CD14-positive monocyte (primary cell): ENCODE results near the gene GRK1. TPM values are rescaled to one million over a fixed set of nuclear protein-coding genes. Genes with fewer than 3 reads are reported as not detected.

Experiments
- DNase-seq, 3 donors: peaks; one replicate each; pipeline ENCODE4 v3.0.0-alpha.2; 2011 to 2022
- H2AFZ ChIP-seq: 2 replicates; pipeline ENCODE4 v1.6.0; 2012; ENCODE audit warnings: mild to moderate bottlenecking, low read depth, low read length, inconsistent platforms; ENCODE audit not compliant: insufficient read depth, poor library complexity, severe bottlenecking
- H3K27ac ChIP-seq, 2 donors: 1 replicate in 1 of 2; 2 replicates in 1 of 2; pipeline ENCODE4 v1.5.1; 2012 to 2013; ENCODE audit warnings: low read length in 2 of 2, control low read depth in 1 of 2, inconsistent platforms in 1 of 2, low read depth in 1 of 2, mild to moderate bottlenecking in 1 of 2
- H3K27me3 ChIP-seq, 2 donors: one replicate each; pipeline versions ENCODE4 v1.6.0 to v1.6.1; 2011 to 2013; ENCODE audit warnings: low read length in 2 of 2; ENCODE audit not compliant: control insufficient read depth in 2 of 2, insufficient read depth in 2 of 2
- H3K36me3 ChIP-seq, 2 donors: replicated peaks in 1 of 2; 1 replicate in 1 of 2; 2 replicates in 1 of 2; pipeline versions ENCODE4 v1.5.1 to v1.6.1; 2012 to 2013; ENCODE audit warnings: low read length in 2 of 2, control low read depth in 1 of 2, inconsistent platforms in 1 of 2, mild to moderate bottlenecking in 1 of 2; ENCODE audit not compliant: insufficient read depth in 2 of 2, control insufficient read depth in 1 of 2
- H3K4me1 ChIP-seq, 2 donors: 1 replicate in 1 of 2; 2 replicates in 1 of 2; pipeline versions ENCODE4 v1.5.1 to v1.6.1; 2012 to 2013; ENCODE audit warnings: low read length in 2 of 2, control low read depth in 1 of 2, inconsistent platforms in 1 of 2, mild to moderate bottlenecking in 1 of 2, moderate library complexity in 1 of 2; ENCODE audit not compliant: insufficient read depth in 2 of 2, control insufficient read depth in 1 of 2
- H3K4me2 ChIP-seq: replicated peaks from 2 replicates; pipeline ENCODE3; 2012; ENCODE audit warnings: low read length, moderate library complexity, mild to moderate bottlenecking; ENCODE audit not compliant: poor library complexity, severe bottlenecking; ENCODE audit errors: extremely low read depth
- H3K4me3 ChIP-seq, 3 experiments: fragments of 200-600 bp in 1 of 3; sonication (generic) in 1 of 3; replicated peaks in 1 of 3; 1 replicate in 2 of 3; 2 replicates in 1 of 3; pipeline ENCODE4 v1.5.1; 2011 to 2013; ENCODE audit warnings: low read length in 3 of 3, mild to moderate bottlenecking in 3 of 3, control low read depth in 2 of 3, low read depth in 2 of 3, inconsistent platforms in 1 of 3, moderate library complexity in 1 of 3
- H3K79me2 ChIP-seq: 2 replicates; pipeline ENCODE4 v1.6.0; 2012; ENCODE audit warnings: mild to moderate bottlenecking, control low read depth, inconsistent platforms, low read length, moderate library complexity; ENCODE audit not compliant: insufficient read depth
- H3K9ac ChIP-seq: 2 replicates; pipeline ENCODE4 v1.6.0; 2017; ENCODE audit warnings: low read length, mild to moderate bottlenecking; ENCODE audit not compliant: insufficient read depth, poor library complexity, severe bottlenecking
- H3K9me3 ChIP-seq, 2 donors: replicated peaks in 1 of 2; 1 replicate in 1 of 2; 2 replicates in 1 of 2; pipeline versions ENCODE4 v1.5.1 to v1.6.1; 2012 to 2013; ENCODE audit warnings: low read length in 2 of 2, control low read depth in 1 of 2; ENCODE audit not compliant: control insufficient read depth in 1 of 2, insufficient read depth in 1 of 2
- H4K20me1 ChIP-seq: 2 replicates; pipeline ENCODE4 v1.6.0; 2012; ENCODE audit warnings: mild to moderate bottlenecking, low read length, control low read depth, moderate library complexity; ENCODE audit not compliant: insufficient read depth
- H3K27ac Mint-ChIP-seq, 7 donors: one replicate each; pipeline ENCODE4 v1.8.0; 2020; ENCODE audit warnings: mild to moderate bottlenecking in 7 of 7, mixed read lengths in 7 of 7, moderate library complexity in 6 of 7, inconsistent platforms in 2 of 7
- H3K27me3 Mint-ChIP-seq, 3 donors: one replicate each; pipeline ENCODE4 v1.8.0; 2021 to 2022; ENCODE audit warnings: low read depth in 3 of 3, mild to moderate bottlenecking in 3 of 3, mixed read lengths in 3 of 3, moderate library complexity in 3 of 3, inconsistent platforms in 1 of 3
- H3K36me3 Mint-ChIP-seq, 2 donors: one replicate each; pipeline ENCODE4 v1.8.0; 2020; ENCODE audit warnings: mixed read lengths in 2 of 2, inconsistent platforms in 1 of 2, mild to moderate bottlenecking in 1 of 2
- H3K4me1 Mint-ChIP-seq: one replicate; pipeline ENCODE4 v1.8.0; 2020; ENCODE audit warnings: mild to moderate bottlenecking, mixed read lengths
- H3K4me3 Mint-ChIP-seq, 2 donors: one replicate each; pipeline ENCODE4 v1.8.0; 2020; ENCODE audit warnings: mild to moderate bottlenecking in 2 of 2, mixed read lengths in 2 of 2, moderate library complexity in 1 of 2
- H3K9me3 Mint-ChIP-seq, 7 donors: one replicate each; pipeline ENCODE4 v1.8.0; 2020 to 2022; ENCODE audit warnings: mixed read lengths in 7 of 7, mild to moderate bottlenecking in 6 of 7, moderate library complexity in 6 of 7, inconsistent platforms in 2 of 7
- WGBS: methylation state at CpG from one replicate; pipeline ENCODE4 v1.1.5; 2013; ENCODE audit warnings: missing lambda C conversion rate; ENCODE audit not compliant: insufficient coverage; 5-methylcytosine and 5-hydroxymethylcytosine counted together
- intact Hi-C, 2 donors: fragments of 100-400 bp; cut with micrococcal nuclease; formaldehyde crosslinking; loops; one replicate each; pipeline versions ENCODE4 v1.15.0 to v1.15.1; 2023
- polyA plus RNA-seq, 3 donors: library from polyadenylated mRNA; depleted of rRNA in 1 of 3; unstranded in 2 of 3; stranded (reverse) in 1 of 3; fragments of 300-500 nt in 2 of 3; fragments of >200 nt in 1 of 3; fragmentation: Illumina TruSeq in 2 of 3; gene quantifications; 1 replicate in 2 of 3; 2 replicates in 1 of 3; pipeline ENCODE4 v1.2.3, GENCODE V29; 2012 to 2021
- TF ChIP-seq, protein P1 (sequence below): fragments of 200-600 bp; IDR thresholded peaks from one replicate; pipeline ENCODE4 v1.8.0; 2022; ENCODE audit warnings: antibody characterized with exemption, mild to moderate bottlenecking

The GRK1 gene
- polyA plus RNA-seq, 3 donors: not detected

DNA sequence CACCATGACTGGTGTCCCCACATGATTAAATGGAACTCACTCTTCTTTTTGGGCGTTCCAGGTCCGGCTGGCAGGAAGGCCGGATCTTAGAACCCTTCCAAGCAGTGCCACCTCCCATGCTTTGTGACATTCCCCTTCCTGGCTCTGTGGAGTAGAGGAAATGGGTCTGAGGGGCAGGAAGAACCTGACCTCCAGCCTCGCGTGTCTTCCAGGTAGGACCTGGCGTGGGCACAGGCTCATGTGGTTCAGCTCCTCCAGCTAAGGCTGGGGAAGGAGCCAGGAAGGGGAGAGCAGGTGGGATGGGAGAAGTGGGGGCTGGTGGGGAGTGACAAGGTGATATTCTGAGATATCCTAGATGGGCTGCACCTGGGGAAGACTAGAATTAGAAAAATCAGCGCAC lies 94.1 kb downstream of the GRK1 start:
- peaks cover 24 to 53% (median 35%) of the 10 kb centered on the region in 3 donors for H3K27me3 Mint-ChIP-seq
- H3K4me2 ChIP-seq: no peak overlapping the region
- peak overlapping the region in 1 of 2 donors; percentile 100 for H3K4me3 Mint-ChIP-seq

GRCh38 chr13:113762075-113762474 lies 95.1 kb downstream of the GRK1 start:
- H4K20me1 ChIP-seq: no peaks in the 10 kb centered on the region
- no peak overlapping the region for H3K9ac ChIP-seq
- H3K27ac Mint-ChIP-seq: no peak overlapping the region
- peaks cover 27 to 50% (median 40%) of the 10 kb centered on the region in 3 donors for H3K27me3 Mint-ChIP-seq
- intact Hi-C loops: no loop called here
- no peaks in the 10 kb centered on the region for H3K36me3 ChIP-seq
- WGBS: no CpG with 5 or more reads among the region's 2 CpGs
- H3K79me2 ChIP-seq: no peaks in the 10 kb centered on the region
- no peak overlapping the region for H3K27ac ChIP-seq
- no peak for DNase-seq
- peaks cover 20 to 31% of the 10 kb centered on the region in 2 donors for H3K27me3 ChIP-seq
- peaks cover 0 to 9% (median 3%) of the 10 kb centered on the region in 7 donors for H3K9me3 Mint-ChIP-seq
- peaks cover 19 to 25% of the 10 kb centered on the region in 2 donors for H3K4me1 ChIP-seq
- H3K4me1 Mint-ChIP-seq: peaks cover 22% of the 10 kb centered on the region
- TF ChIP-seq, protein P1, sequence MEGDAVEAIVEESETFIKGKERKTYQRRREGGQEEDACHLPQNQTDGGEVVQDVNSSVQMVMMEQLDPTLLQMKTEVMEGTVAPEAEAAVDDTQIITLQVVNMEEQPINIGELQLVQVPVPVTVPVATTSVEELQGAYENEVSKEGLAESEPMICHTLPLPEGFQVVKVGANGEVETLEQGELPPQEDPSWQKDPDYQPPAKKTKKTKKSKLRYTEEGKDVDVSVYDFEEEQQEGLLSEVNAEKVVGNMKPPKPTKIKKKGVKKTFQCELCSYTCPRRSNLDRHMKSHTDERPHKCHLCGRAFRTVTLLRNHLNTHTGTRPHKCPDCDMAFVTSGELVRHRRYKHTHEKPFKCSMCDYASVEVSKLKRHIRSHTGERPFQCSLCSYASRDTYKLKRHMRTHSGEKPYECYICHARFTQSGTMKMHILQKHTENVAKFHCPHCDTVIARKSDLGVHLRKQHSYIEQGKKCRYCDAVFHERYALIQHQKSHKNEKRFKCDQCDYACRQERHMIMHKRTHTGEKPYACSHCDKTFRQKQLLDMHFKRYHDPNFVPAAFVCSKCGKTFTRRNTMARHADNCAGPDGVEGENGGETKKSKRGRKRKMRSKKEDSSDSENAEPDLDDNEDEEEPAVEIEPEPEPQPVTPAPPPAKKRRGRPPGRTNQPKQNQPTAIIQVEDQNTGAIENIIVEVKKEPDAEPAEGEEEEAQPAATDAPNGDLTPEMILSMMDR: no peak
- H3K4me2 ChIP-seq: no peak overlapping the region
- peaks cover 0 to 3% of the 10 kb centered on the region in 2 donors for H3K36me3 Mint-ChIP-seq
- H3K9me3 ChIP-seq: peaks cover 3 to 4% of the 10 kb centered on the region in 2 donors
- H3K4me3 Mint-ChIP-seq: no peak overlapping the region
- no peak overlapping the region for H3K4me3 ChIP-seq
- no peak overlapping the region for H2AFZ ChIP-seq

More for the DNA sequence above, 94.1 kb downstream of the GRK1 start:
- 63% methylated on average over 3 of the region's 7 CpGs for WGBS
- Histone ChIP-seq H4K20me1 (no peaks in the 10 kb centered on the region), H2AFZ (no peak overlapping the region), H3K36me3 (no peaks in the 10 kb centered on the region), H3K9me3 (peaks cover 3 to 4% of the 10 kb centered on the region in 2 donors), H3K27ac (no peak overlapping the region), H3K4me1 (peaks cover 22 to 33% of the 10 kb centered on the region in 2 donors), H3K79me2 (no peaks in the 10 kb centered on the region), H3K4me3 (no peak overlapping the region), H3K9ac (no peak overlapping the region), H3K27me3 (peaks cover 20 to 31% of the 10 kb centered on the region in 2 donors)
- Mint-ChIP-seq H3K9me3 (peaks cover 0 to 9% (median 3%) of the 10 kb centered on the region in 7 donors), H3K36me3 (peaks cover 0 to 3% of the 10 kb centered on the region in 2 donors), H3K27ac (no peak overlapping the region), H3K4me1 (peaks cover 28% of the 10 kb centered on the region)
- TF ChIP-seq, protein P1: no peak
- intact Hi-C loops: no loop called here
- no peak for DNase-seq
